Spinal cord (tissue), 10 donors: ENCODE measurements around the gene FAM241B. TPM values are rescaled to one million over a fixed set of nuclear protein-coding genes. Genes with fewer than 3 reads are reported as not detected.

Experiments
- DNase-seq, 6 donors: peaks; one replicate each; pipeline versions ENCODE4 v3.0.0 to v3.0.0-alpha.2; 2013 to 2015; ENCODE audit warnings: low spot score in 6 of 6, low read depth in 4 of 6
- H3K27ac ChIP-seq: one replicate; pipeline ENCODE4 v1.5.1; 2013; ENCODE audit warnings: low read depth, low read length, control low read depth
- H3K27me3 ChIP-seq: one replicate; pipeline ENCODE4 v1.6.1; 2013; ENCODE audit warnings: low read length; ENCODE audit not compliant: control insufficient read depth, insufficient read depth
- H3K36me3 ChIP-seq: one replicate; pipeline ENCODE4 v1.6.1; 2013; ENCODE audit warnings: low read length; ENCODE audit not compliant: control insufficient read depth, insufficient read depth
- H3K4me1 ChIP-seq: one replicate; pipeline ENCODE4 v1.6.1; 2013; ENCODE audit warnings: low read length; ENCODE audit not compliant: control insufficient read depth, insufficient read depth
- H3K4me3 ChIP-seq: one replicate; pipeline ENCODE4 v1.5.1; 2013; ENCODE audit warnings: low read depth, low read length, control low read depth
- H3K9me3 ChIP-seq: one replicate; pipeline ENCODE4 v1.6.1; 2013; ENCODE audit warnings: low read length; ENCODE audit not compliant: control insufficient read depth, insufficient read depth
- WGBS: methylation state at CpG from one replicate; pipeline ENCODE4 v1.1.5; 2013; ENCODE audit warnings: missing lambda C conversion rate; ENCODE audit not compliant: insufficient coverage; 5-methylcytosine and 5-hydroxymethylcytosine counted together
- polyA plus RNA-seq, 2 donors: library from polyadenylated mRNA; unstranded; fragments of 120-200 nt; gene quantifications; one replicate each; pipeline ENCODE4 v1.2.1, GENCODE V29; 2013; ENCODE audit not compliant: insufficient read length in 2 of 2
- total RNA-seq, 2 donors: library from RNA; depleted of rRNA in 1 of 2; stranded (reverse); fragments of 120-200 nt in 1 of 2; fragments of >200 nt in 1 of 2; gene quantifications; one replicate each; pipeline versions ENCODE4 v1.2.3 to v1.2.4, GENCODE V29; 2013 to 2014
- donor health status: healthy.

The FAM241B gene
- total and polyA plus RNA-seq, 4 donors: 5.1 to 45.0 (median 24.9) TPM

GRCh38 chr10:69632516-69633199 is 2.6 kb downstream of the FAM241B start:
- Histone ChIP-seq H3K4me3 (no peak overlapping the region), H3K27me3 (peaks cover 4% of the 10 kb centered on the region), H3K4me1 (peaks cover 29% of the 10 kb centered on the region), H3K36me3 (peaks cover 39% of the 10 kb centered on the region), H3K9me3 (no peaks in the 10 kb centered on the region), H3K27ac (no peak overlapping the region)
- DNase-seq: no peak
- 91% methylated on average over 6 of the region's 7 CpGs for WGBS

GRCh38 chr10:69633673-69634635 is 3.9 kb downstream of the FAM241B start:
- H3K36me3 ChIP-seq: peaks cover 39% of the 10 kb centered on the region
- no peak overlapping the region for H3K27ac ChIP-seq
- no peaks in the 10 kb centered on the region for H3K9me3 ChIP-seq
- H3K4me1 ChIP-seq: peaks cover 29% of the 10 kb centered on the region
- H3K4me3 ChIP-seq: no peak overlapping the region
- H3K27me3 ChIP-seq: peaks cover 4% of the 10 kb centered on the region
- WGBS: 92% methylated on average over 11 of the region's 14 CpGs
- no peak for DNase-seq

GRCh38 chr10:69634759-69635425 is 4.8 kb downstream of the FAM241B start:
- H3K27ac ChIP-seq: no peak overlapping the region
- H3K36me3 ChIP-seq: peaks cover 39% of the 10 kb centered on the region
- H3K4me1 ChIP-seq: peaks cover 23% of the 10 kb centered on the region
- no peaks in the 10 kb centered on the region for H3K9me3 ChIP-seq
- H3K4me3 ChIP-seq: no peak overlapping the region
- no peaks in the 10 kb centered on the region for H3K27me3 ChIP-seq
- WGBS: 91% methylated on average over 8 of the region's 9 CpGs
- DNase-seq: no peak

GRCh38 chr10:69635428-69636272 is 5.6 kb downstream of the FAM241B start:
- Histone ChIP-seq H3K4me3 (no peak overlapping the region), H3K4me1 (peaks cover 19% of the 10 kb centered on the region), H3K27ac (no peak overlapping the region), H3K9me3 (no peaks in the 10 kb centered on the region), H3K27me3 (no peaks in the 10 kb centered on the region), H3K36me3 (peaks cover 39% of the 10 kb centered on the region)
- 79% methylated on average over 13 of the region's 13 CpGs for WGBS
- no peak for DNase-seq

GRCh38 chr10:69636273-69636575 is 6.2 kb downstream of the FAM241B start:
- Histone ChIP-seq H3K36me3 (peaks cover 39% of the 10 kb centered on the region), H3K9me3 (no peaks in the 10 kb centered on the region), H3K4me3 (no peak overlapping the region), H3K27me3 (no peaks in the 10 kb centered on the region), H3K4me1 (peaks cover 13% of the 10 kb centered on the region), H3K27ac (no peak overlapping the region)
- WGBS: 78% methylated on average over 4 of the region's 5 CpGs
- no peak for DNase-seq

GRCh38 chr10:69636626-69637605 is 6.9 kb downstream of the FAM241B start:
- no peak overlapping the region for H3K27ac ChIP-seq

GRCh38 chr10:69638642-69639041 is 8.6 kb downstream of the FAM241B start:
- 65% methylated on average over 6 of the region's 8 CpGs for WGBS
- H3K27ac ChIP-seq: no peak overlapping the region
- no peak overlapping the region for H3K4me3 ChIP-seq
- peaks cover 8% of the 10 kb centered on the region for H3K4me1 ChIP-seq
- no peaks in the 10 kb centered on the region for H3K9me3 ChIP-seq
- peaks cover under 1% of the 10 kb centered on the region for H3K27me3 ChIP-seq
- no peak for DNase-seq
- peaks cover 27% of the 10 kb centered on the region for H3K36me3 ChIP-seq

More at GRCh38 chr10:69636626-69637605, 6.9 kb downstream of the FAM241B start:
- DNase-seq: peak in 1 of 6 donors; percentile 68
- WGBS: 57% methylated on average over 8 of the region's 10 CpGs
- Histone ChIP-seq H3K4me1 (peaks cover 8% of the 10 kb centered on the region), H3K27me3 (no peaks in the 10 kb centered on the region), H3K9me3 (no peaks in the 10 kb centered on the region), H3K36me3 (peaks cover 36% of the 10 kb centered on the region), H3K4me3 (no peak overlapping the region)

GRCh38 chr10:69639291-69640195 is 9.5 kb downstream of the FAM241B start:
- 74% methylated on average over 7 of the region's 11 CpGs for WGBS
- no peak overlapping the region for H3K27ac ChIP-seq
- H3K4me1 ChIP-seq: peaks cover 15% of the 10 kb centered on the region
- peaks cover 19% of the 10 kb centered on the region for H3K36me3 ChIP-seq
- no peaks in the 10 kb centered on the region for H3K9me3 ChIP-seq
- peaks cover 3% of the 10 kb centered on the region for H3K27me3 ChIP-seq
- H3K4me3 ChIP-seq: no peak overlapping the region
- peak; percentile 57 to 96 (median 78) for DNase-seq
